ENCODE measurements around the gene ADSL. TPM values are rescaled to one million over a fixed set of nuclear protein-coding genes. Genes with fewer than 3 reads are reported as not detected.
A peak's percentile ranks its signal among the peaks of the same experiment; 100 is the strongest.

Gene ADSL
- total RNA-seq, 1 donor from 2014 or later: 31.3 TPM

- H3K4me1 ChIP-seq: no peaks in the 10 kb centered on the region
- TF ChIP-seq, protein P1, sequence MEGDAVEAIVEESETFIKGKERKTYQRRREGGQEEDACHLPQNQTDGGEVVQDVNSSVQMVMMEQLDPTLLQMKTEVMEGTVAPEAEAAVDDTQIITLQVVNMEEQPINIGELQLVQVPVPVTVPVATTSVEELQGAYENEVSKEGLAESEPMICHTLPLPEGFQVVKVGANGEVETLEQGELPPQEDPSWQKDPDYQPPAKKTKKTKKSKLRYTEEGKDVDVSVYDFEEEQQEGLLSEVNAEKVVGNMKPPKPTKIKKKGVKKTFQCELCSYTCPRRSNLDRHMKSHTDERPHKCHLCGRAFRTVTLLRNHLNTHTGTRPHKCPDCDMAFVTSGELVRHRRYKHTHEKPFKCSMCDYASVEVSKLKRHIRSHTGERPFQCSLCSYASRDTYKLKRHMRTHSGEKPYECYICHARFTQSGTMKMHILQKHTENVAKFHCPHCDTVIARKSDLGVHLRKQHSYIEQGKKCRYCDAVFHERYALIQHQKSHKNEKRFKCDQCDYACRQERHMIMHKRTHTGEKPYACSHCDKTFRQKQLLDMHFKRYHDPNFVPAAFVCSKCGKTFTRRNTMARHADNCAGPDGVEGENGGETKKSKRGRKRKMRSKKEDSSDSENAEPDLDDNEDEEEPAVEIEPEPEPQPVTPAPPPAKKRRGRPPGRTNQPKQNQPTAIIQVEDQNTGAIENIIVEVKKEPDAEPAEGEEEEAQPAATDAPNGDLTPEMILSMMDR (IDR thresholded peaks at IDR 0.05): no peak
- H3K27ac ChIP-seq: no peak overlapping the region
- no peaks in the 10 kb centered on the region for H3K27me3 ChIP-seq
- intact Hi-C loops (cut with DNase I): no loop called here
- peak; percentile 5 to 60 for DNase-seq (ENCODE audit: low spot score in 2 of 2)
- peaks cover 67 to 93% of the 10 kb centered on the region in 2 donors for H3K36me3 ChIP-seq
- H3K9me3 ChIP-seq: no peaks in the 10 kb centered on the region
- H3K4me3 ChIP-seq: no peak overlapping the region
Measured at GRCh38 chr22:40405178-40406062, 59.1 kb downstream of the ADSL start.

DNA sequence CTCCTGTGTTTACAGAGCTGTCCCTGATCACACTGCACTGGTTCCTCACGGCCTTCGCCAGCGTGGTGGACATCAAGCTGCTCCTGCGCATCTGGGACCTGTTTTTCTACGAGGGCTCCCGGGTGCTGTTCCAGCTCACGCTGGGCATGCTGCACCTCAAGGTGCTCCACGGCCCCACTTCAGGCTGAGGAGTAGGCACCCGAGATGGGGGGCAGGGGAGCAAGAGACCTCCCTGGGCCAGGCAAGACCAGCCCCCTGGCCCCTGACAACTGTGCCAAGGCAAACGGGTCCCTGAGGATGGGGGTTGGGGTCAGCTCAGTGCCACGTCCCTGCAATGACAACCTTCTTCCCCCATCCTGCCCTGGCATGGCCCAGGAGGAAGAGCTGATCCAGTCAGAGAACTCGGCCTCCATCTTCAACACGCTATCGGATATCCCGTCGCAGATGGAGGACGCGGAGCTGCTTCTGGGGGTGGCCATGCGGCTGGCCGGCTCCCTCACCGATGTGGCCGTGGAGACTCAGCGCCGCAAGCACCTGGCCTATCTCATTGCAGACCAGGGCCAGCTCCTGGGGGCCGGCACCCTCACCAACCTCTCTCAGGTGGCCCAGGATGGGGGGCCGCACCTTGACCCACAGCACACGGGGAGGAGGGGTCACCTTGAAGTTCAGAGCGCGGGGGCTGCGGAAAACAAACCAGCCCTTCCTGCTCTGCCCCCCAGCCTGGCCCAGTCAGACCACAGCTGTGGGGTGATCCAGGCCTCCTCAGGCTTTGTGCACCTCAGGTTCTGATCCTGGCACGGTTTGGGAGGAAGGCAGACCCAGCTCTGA lies 60.0 kb downstream of the ADSL start:
- Histone ChIP-seq H3K36me3 (peaks cover 74 to 97% of the 10 kb centered on the region in 2 donors), H3K9me3 (no peaks in the 10 kb centered on the region), H3K4me3 (no peak overlapping the region), H3K4me1 (no peaks in the 10 kb centered on the region), H3K27me3 (no peaks in the 10 kb centered on the region), H3K27ac (no peak overlapping the region)
- TF ChIP-seq, protein P1 (IDR thresholded peaks at IDR 0.05): no peak
- intact Hi-C loops (cut with DNase I): no loop called here
- peak in 1 of 2 donors; percentile 5 for DNase-seq (ENCODE audit: low spot score in 2 of 2)

DNA sequence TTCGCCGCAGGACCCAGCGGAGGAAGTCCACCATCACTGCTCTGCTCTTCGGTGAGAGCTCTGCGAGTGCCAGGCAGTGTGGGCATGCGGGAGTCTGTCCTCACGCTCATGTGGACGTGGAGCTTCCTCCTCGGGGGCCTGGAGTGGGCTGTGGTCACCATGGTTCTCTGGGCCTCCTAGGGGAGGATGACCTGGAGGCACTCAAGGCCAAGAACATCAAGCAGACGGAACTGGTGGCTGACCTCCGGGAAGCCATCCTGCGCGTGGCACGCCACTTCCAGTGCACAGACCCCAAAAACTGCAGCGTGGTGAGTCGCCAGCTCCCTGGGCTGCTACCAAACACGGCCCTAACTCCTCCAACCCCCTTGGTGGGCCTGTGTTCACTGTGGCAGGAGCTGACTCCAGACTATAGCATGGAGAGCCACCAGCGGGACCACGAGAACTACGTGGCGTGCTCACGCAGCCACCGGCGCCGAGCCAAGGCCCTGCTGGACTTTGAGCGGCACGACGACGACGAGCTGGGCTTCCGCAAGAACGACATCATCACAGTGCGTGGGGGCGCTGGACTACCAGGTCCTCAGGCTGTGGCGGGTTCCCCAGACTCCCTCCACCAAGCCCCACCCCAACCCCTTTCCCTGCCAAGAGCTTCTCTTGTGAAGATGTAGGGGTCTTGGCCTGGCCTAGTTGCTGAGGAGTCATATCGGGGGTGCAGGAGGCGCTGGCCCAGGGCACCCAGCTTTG lies 60.9 kb downstream of the ADSL start:
- H3K27ac ChIP-seq: no peak overlapping the region
- no peaks in the 10 kb centered on the region for H3K9me3 ChIP-seq
- no peaks in the 10 kb centered on the region for H3K4me1 ChIP-seq
- intact Hi-C loops (cut with DNase I): no loop called here
- TF ChIP-seq, protein P1 (IDR thresholded peaks at IDR 0.05): no peak
- H3K36me3 ChIP-seq: peaks cover 71 to 92% of the 10 kb centered on the region in 2 donors
- no peak overlapping the region for H3K4me3 ChIP-seq
- no peaks in the 10 kb centered on the region for H3K27me3 ChIP-seq
- DNase-seq (ENCODE audit: low spot score in 2 of 2): peak; percentile 6 to 64

GRCh38 chr22:40407831-40408717 lies 61.8 kb downstream of the ADSL start:
- Histone ChIP-seq H3K36me3 (peaks cover 71 to 85% of the 10 kb centered on the region in 2 donors), H3K9me3 (no peaks in the 10 kb centered on the region), H3K27ac (no peak overlapping the region), H3K4me1 (no peaks in the 10 kb centered on the region), H3K27me3 (no peaks in the 10 kb centered on the region), H3K4me3 (no peak overlapping the region)
- DNase-seq (ENCODE audit: low spot score in 2 of 2): peak; percentile 6 to 59
- intact Hi-C loops (cut with DNase I): no loop called here
- TF ChIP-seq, protein P1 (IDR thresholded peaks at IDR 0.05): no peak

Measured in ascending aorta (tissue), 2 donors.